HG02759 (cell line): ENCODE measurements around the gene DIS3L2.

ENCODE experiments used
- ATAC-seq: cut with Tn5 transposase; IDR thresholded peaks from one replicate; pipeline ENCODE4 v1.9.1; 2021; ENCODE audit warnings: mild to moderate bottlenecking, moderate library complexity; ENCODE audit not compliant: unreplicated experiment

Gene DIS3L2

GRCh38 chr2:231951452-231952035 lies 10.0 kb upstream of the DIS3L2 start:
- ATAC-seq, result no peak

GRCh38 chr2:231955758-231956472 lies 5.6 kb upstream of the DIS3L2 start:
- ATAC-seq, result no peak

- ATAC-seq, result no peak
Measured at GRCh38 chr2:231957913-231958763, 3.4 kb upstream of the DIS3L2 start.

- ATAC-seq, result no peak
Measured at GRCh38 chr2:231960810-231961348, 634 bp upstream of the DIS3L2 start.

GRCh38 chr2:231965102-231965501 lies 3.6 kb downstream of the DIS3L2 start:
- no peak for ATAC-seq

GRCh38 chr2:231966886-231967285 lies 5.4 kb downstream of the DIS3L2 start:
- no peak for ATAC-seq

- no peak for ATAC-seq
Measured at GRCh38 chr2:231968820-231969219, 7.3 kb downstream of the DIS3L2 start.

GRCh38 chr2:231970461-231970860 lies 8.9 kb downstream of the DIS3L2 start:
- no peak for ATAC-seq

GRCh38 chr2:231975001-231975400 lies 13.5 kb downstream of the DIS3L2 start:
- no peak for ATAC-seq

GRCh38 chr2:231977430-231977829 lies 15.9 kb downstream of the DIS3L2 start:
- ATAC-seq, result no peak

GRCh38 chr2:231984992-231985391 lies 23.5 kb downstream of the DIS3L2 start:
- ATAC-seq, result no peak

GRCh38 chr2:231985823-231986261 lies 24.3 kb downstream of the DIS3L2 start:
- no peak for ATAC-seq

GRCh38 chr2:231987124-231987727 lies 25.7 kb downstream of the DIS3L2 start:
- ATAC-seq, result no peak

GRCh38 chr2:231988179-231988866 lies 26.8 kb downstream of the DIS3L2 start:
- no peak for ATAC-seq

- ATAC-seq, result no peak
Measured at GRCh38 chr2:231991664-231992063, 30.2 kb downstream of the DIS3L2 start.

- ATAC-seq, result no peak
Measured at GRCh38 chr2:231992888-231993287, 31.4 kb downstream of the DIS3L2 start.

- no peak for ATAC-seq
Measured at GRCh38 chr2:231996797-231997540, 35.5 kb downstream of the DIS3L2 start.

GRCh38 chr2:231998046-231998445 lies 36.5 kb downstream of the DIS3L2 start:
- ATAC-seq, result no peak

- ATAC-seq, result no peak
Measured at GRCh38 chr2:232000439-232000838, 38.9 kb downstream of the DIS3L2 start.

- no peak for ATAC-seq
Measured at GRCh38 chr2:232001073-232001472, 39.6 kb downstream of the DIS3L2 start.
